ENCODE results near the gene AMH.

- TF ChIP-seq, protein P1, sequence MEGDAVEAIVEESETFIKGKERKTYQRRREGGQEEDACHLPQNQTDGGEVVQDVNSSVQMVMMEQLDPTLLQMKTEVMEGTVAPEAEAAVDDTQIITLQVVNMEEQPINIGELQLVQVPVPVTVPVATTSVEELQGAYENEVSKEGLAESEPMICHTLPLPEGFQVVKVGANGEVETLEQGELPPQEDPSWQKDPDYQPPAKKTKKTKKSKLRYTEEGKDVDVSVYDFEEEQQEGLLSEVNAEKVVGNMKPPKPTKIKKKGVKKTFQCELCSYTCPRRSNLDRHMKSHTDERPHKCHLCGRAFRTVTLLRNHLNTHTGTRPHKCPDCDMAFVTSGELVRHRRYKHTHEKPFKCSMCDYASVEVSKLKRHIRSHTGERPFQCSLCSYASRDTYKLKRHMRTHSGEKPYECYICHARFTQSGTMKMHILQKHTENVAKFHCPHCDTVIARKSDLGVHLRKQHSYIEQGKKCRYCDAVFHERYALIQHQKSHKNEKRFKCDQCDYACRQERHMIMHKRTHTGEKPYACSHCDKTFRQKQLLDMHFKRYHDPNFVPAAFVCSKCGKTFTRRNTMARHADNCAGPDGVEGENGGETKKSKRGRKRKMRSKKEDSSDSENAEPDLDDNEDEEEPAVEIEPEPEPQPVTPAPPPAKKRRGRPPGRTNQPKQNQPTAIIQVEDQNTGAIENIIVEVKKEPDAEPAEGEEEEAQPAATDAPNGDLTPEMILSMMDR (IDR thresholded peaks at IDR 0.05) = no peak
- no peak for TF ChIP-seq POLR2A (IDR thresholded peaks at IDR 0.05)
These were observed 47.5 kb upstream of the AMH start for GRCh38 chr19:2201473-2202148.
